ENCODE data around the gene CACNA1C. TPM values are rescaled to one million over a fixed set of nuclear protein-coding genes. Genes with fewer than 3 reads are reported as not detected.

The CACNA1C gene
- total RNA-seq, 2 donors from 2014 or later: 0.86 to 6.3 TPM

GRCh38 chr12:2222691-2223090 is 169.9 kb downstream of the CACNA1C start:
- Histone ChIP-seq H3K27me3 (ENCODE audit: control insufficient read depth, insufficient read depth, low read length, poor library complexity, severe bottlenecking) (no peaks in the 10 kb centered on the region), H3K9me3 (ENCODE audit: control insufficient read depth, low read length) (no peaks in the 10 kb centered on the region), H3K9ac (ENCODE audit: extremely low read depth, low read length, poor library complexity, severe bottlenecking) (no peak overlapping the region), H3K4me1 (ENCODE audit: control insufficient read depth, insufficient read depth, low read length) (no peaks in the 10 kb centered on the region), H3K36me3 (ENCODE audit: control insufficient read depth, insufficient read depth, low read length) (no peaks in the 10 kb centered on the region), H3K4me3 (ENCODE audit: low read length) (no peak overlapping the region), H3K27ac (ENCODE audit: low read depth, low read length) (no peak overlapping the region)
- peaks cover 11% of the 10 kb centered on the region for H3K27me3 Mint-ChIP-seq (ENCODE audit: insufficient read depth)
- H3K4me3 Mint-ChIP-seq: no peak overlapping the region
- H3K9me3 Mint-ChIP-seq: no peaks in the 10 kb centered on the region
- no peak for DNase-seq
- no peak for TF ChIP-seq CTCF (conservative IDR thresholded peaks at IDR 0.05)
- 94 to 100% methylated on average over 2 of the region's 2 CpGs for WGBS, 2 experiments (ENCODE audit: insufficient coverage in 1 of 2, insufficient read length in 1 of 2)
- H3K27ac Mint-ChIP-seq: no peak overlapping the region
- H3K36me3 Mint-ChIP-seq (ENCODE audit: low read depth): no peaks in the 10 kb centered on the region
- peaks cover 7% of the 10 kb centered on the region for H3K4me1 Mint-ChIP-seq

GRCh38 chr12:2224961-2225360 is 172.2 kb downstream of the CACNA1C start:
- H3K36me3 ChIP-seq (ENCODE audit: control insufficient read depth, insufficient read depth, low read length): no peaks in the 10 kb centered on the region
- Mint-ChIP-seq H3K9me3 (peaks cover 5% of the 10 kb centered on the region), H3K4me1 (peaks cover 8% of the 10 kb centered on the region), H3K27me3 (ENCODE audit: insufficient read depth) (peaks cover 26% of the 10 kb centered on the region), H3K27ac (no peak overlapping the region), H3K4me3 (no peak overlapping the region), H3K36me3 (ENCODE audit: low read depth) (peaks cover 4% of the 10 kb centered on the region)
- H3K9ac ChIP-seq (ENCODE audit: extremely low read depth, low read length, poor library complexity, severe bottlenecking): no peak overlapping the region
- WGBS, 2 experiments (ENCODE audit: insufficient coverage in 1 of 2, insufficient read length in 1 of 2): 86 to 92% methylated on average over 4 of the region's 4 CpGs
- DNase-seq: no peak
- H3K4me3 ChIP-seq (ENCODE audit: low read length): no peak overlapping the region
- H3K9me3 ChIP-seq (ENCODE audit: control insufficient read depth, low read length): no peaks in the 10 kb centered on the region
- H3K27ac ChIP-seq (ENCODE audit: low read depth, low read length): no peak overlapping the region
- no peaks in the 10 kb centered on the region for H3K4me1 ChIP-seq (ENCODE audit: control insufficient read depth, insufficient read depth, low read length)
- H3K27me3 ChIP-seq (ENCODE audit: control insufficient read depth, insufficient read depth, low read length, poor library complexity, severe bottlenecking): no peaks in the 10 kb centered on the region
- no peak for TF ChIP-seq CTCF (conservative IDR thresholded peaks at IDR 0.05)

- peaks cover 5% of the 10 kb centered on the region for H3K9me3 Mint-ChIP-seq
- H3K27me3 ChIP-seq (ENCODE audit: control insufficient read depth, insufficient read depth, low read length, poor library complexity, severe bottlenecking): no peaks in the 10 kb centered on the region
- no peak overlapping the region for H3K4me3 ChIP-seq (ENCODE audit: low read length)
- no peak overlapping the region for H3K27ac ChIP-seq (ENCODE audit: low read depth, low read length)
- peaks cover 26% of the 10 kb centered on the region for H3K27me3 Mint-ChIP-seq (ENCODE audit: insufficient read depth)
- H3K4me3 Mint-ChIP-seq: no peak overlapping the region
- H3K27ac Mint-ChIP-seq: no peak overlapping the region
- peaks cover 4% of the 10 kb centered on the region for H3K36me3 Mint-ChIP-seq (ENCODE audit: low read depth)
- H3K36me3 ChIP-seq (ENCODE audit: control insufficient read depth, insufficient read depth, low read length): no peaks in the 10 kb centered on the region
- WGBS, 2 experiments (ENCODE audit: insufficient coverage in 1 of 2, insufficient read length in 1 of 2): 88 to 100% methylated on average over 1 to 2 of the region's 2 CpGs
- TF ChIP-seq CTCF (conservative IDR thresholded peaks at IDR 0.05): no peak
- DNase-seq: no peak
- H3K9me3 ChIP-seq (ENCODE audit: control insufficient read depth, low read length): no peaks in the 10 kb centered on the region
- H3K9ac ChIP-seq (ENCODE audit: extremely low read depth, low read length, poor library complexity, severe bottlenecking): no peak overlapping the region
- no peaks in the 10 kb centered on the region for H3K4me1 ChIP-seq (ENCODE audit: control insufficient read depth, insufficient read depth, low read length)
- H3K4me1 Mint-ChIP-seq: peaks cover 8% of the 10 kb centered on the region
Measured at GRCh38 chr12:2225696-2226095, 172.9 kb downstream of the CACNA1C start.

All from endodermal cell (in vitro differentiated cells).